SJSA1 (cell line): Measurements from ENCODE around the gene VPS51. TPM values are rescaled to one million over a fixed set of nuclear protein-coding genes. Genes with fewer than 3 reads are reported as not detected.

ENCODE experiments used
- DNase-seq, 2 experiments: peaks; one replicate each; pipeline ENCODE4 v3.0.0-alpha.2; 2015 to 2020; ENCODE audit warnings: low spot score in 2 of 2, low read depth in 1 of 2
- H3K27ac ChIP-seq: fragments of 250-450 bp; sonication (Bioruptor Pico); 2 replicates; pipeline ENCODE4 v1.5.1; 2020; ENCODE audit warnings: mild to moderate bottlenecking, moderate library complexity
- H3K27me3 ChIP-seq: fragments of 250-450 bp; sonication (Bioruptor Pico); replicated peaks from 2 replicates; pipeline ENCODE4 v1.5.1; 2020; ENCODE audit warnings: mild to moderate bottlenecking, moderate library complexity
- H3K36me3 ChIP-seq: fragments of 250-450 bp; sonication (Bioruptor Pico); 2 replicates; pipeline ENCODE4 v1.5.1; 2020; ENCODE audit warnings: mild to moderate bottlenecking
- H3K4me1 ChIP-seq: fragments of 250-450 bp; sonication (Bioruptor Pico); replicated peaks from 2 replicates; pipeline ENCODE4 v1.6.1; 2021; ENCODE audit warnings: mild to moderate bottlenecking
- H3K4me3 ChIP-seq: fragments of 250-450 bp; sonication (Bioruptor Pico); 2 replicates; pipeline ENCODE4 v1.5.1; 2020; ENCODE audit warnings: mild to moderate bottlenecking
- H3K9me3 ChIP-seq: fragments of 250-450 bp; sonication (Bioruptor Pico); replicated peaks from 2 replicates; pipeline ENCODE4 v1.5.1; 2020; ENCODE audit warnings: mild to moderate bottlenecking
- total RNA-seq: library from RNA; depleted of rRNA; stranded (reverse); fragments of >200 nt; shearing (Covaris generic); gene quantifications from 2 replicates; pipeline ENCODE4 v1.2.3, GENCODE V29; 2014; rRNA removed

The VPS51 gene
- total RNA-seq, 1 experiment from 2014 or later, result 387 TPM

DNA sequence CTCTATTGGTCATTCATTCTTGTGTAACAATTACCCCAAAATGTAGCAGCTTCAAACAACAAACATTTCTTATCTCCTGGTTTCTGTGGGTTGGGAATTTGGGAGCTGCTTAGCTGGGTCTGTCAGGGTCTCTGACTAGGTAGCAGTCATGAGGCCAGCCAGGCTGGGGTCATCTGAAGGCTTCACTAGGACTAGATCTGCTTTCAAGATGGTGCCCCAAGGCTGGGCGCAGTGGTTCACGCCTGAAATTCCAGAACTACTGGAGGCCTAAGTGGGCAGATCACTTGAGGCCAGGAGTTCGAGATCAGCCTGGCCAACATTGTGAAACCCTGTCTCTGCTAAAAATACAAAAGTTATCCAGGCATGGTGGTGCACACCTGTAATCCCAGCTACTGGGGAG is 60.9 kb downstream of the VPS51 start:
- H3K4me1 ChIP-seq, result peaks cover 7% of the 10 kb centered on the region
- no peak overlapping the region for H3K4me3 ChIP-seq
- DNase-seq, result no peak
- H3K27me3 ChIP-seq, result 0 out of 2 replicates have a peak, but pooled peaks cover 7% of the 10 kb centered on the region
- H3K27ac ChIP-seq, result no peak overlapping the region
- H3K36me3 ChIP-seq, result no peaks in the 10 kb centered on the region
- no peaks in the 10 kb centered on the region for H3K9me3 ChIP-seq

DNA sequence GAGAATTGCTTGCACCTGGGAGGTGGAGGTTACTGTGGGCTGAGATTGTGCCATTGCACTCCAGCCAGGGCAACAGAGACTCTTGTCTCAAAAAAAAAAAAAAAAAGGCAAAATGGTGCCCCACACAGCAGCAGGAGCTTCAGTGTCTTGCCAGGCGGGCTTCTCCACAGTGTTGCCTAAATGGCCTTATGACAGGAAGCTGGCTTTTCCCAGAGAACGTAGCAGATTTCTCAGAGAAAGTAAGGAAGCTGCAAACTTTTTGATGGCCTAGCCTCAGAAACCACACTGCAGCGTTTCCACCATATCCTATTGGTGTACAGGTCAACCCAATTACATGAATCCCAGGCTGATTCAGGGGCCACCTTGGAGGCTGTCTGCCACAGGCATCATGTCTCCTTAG is 61.3 kb downstream of the VPS51 start:
- 0 out of 2 replicates have a peak, but pooled peaks cover 7% of the 10 kb centered on the region for H3K27me3 ChIP-seq
- no peaks in the 10 kb centered on the region for H3K9me3 ChIP-seq
- no peaks in the 10 kb centered on the region for H3K36me3 ChIP-seq
- H3K27ac ChIP-seq, result no peak overlapping the region
- DNase-seq, result no peak
- peaks cover 7% of the 10 kb centered on the region for H3K4me1 ChIP-seq
- H3K4me3 ChIP-seq, result no peak overlapping the region

DNA sequence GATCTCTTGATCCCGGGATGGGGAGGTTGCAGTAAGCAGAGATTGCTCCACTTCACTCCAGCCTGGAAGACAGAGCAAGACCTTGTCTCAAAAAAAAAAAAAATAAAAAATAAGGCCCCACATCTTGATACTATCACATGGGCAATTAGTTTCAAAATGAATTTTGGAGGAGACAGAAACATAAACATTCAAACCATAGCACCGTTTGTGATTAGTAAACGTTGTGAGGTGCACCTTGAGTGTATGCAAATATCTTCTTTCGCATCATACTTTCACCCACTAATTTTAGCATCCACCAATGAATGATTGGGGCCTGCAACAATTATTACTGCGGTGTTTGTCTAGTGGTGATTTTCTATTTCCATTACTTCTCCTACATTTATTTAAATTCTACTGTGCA is 63.0 kb downstream of the VPS51 start:
- H3K27ac ChIP-seq, result no peak overlapping the region
- H3K4me3 ChIP-seq, result no peak overlapping the region
- DNase-seq, result no peak

DNA sequence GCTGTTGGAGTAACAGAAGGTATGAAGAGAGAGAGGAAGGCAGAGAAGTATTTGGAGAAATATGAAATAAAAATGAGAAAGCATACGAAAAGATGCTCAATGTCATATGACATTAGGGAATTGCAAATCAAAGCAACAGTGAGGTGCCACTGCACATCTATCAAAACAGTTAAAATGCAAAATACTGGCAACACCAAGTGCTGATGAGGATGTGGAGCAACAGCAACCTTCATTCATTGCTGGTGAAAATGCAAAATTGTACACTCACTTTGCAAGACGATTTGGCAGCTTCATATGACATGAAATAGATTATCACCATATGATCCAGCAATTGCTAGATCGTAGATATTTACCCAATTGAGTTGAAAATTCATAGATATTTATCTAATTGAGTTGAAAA is 64.6 kb downstream of the VPS51 start:
- Histone ChIP-seq H3K9me3 (no peaks in the 10 kb centered on the region), H3K27me3 (0 out of 2 replicates have a peak, but pooled peaks cover 7% of the 10 kb centered on the region), H3K4me3 (no peak overlapping the region), H3K36me3 (no peaks in the 10 kb centered on the region), H3K27ac (no peak overlapping the region), H3K4me1 (no peaks in the 10 kb centered on the region)
- no peak for DNase-seq

More for the DNA sequence above, 63.0 kb downstream of the VPS51 start:
- Histone ChIP-seq H3K27me3 (0 out of 2 replicates have a peak, but pooled peaks cover 7% of the 10 kb centered on the region), H3K9me3 (no peaks in the 10 kb centered on the region), H3K36me3 (no peaks in the 10 kb centered on the region), H3K4me1 (no peaks in the 10 kb centered on the region)

Other genes with a start within 250 kb of the VPS51 start
- gene EHD1, start 217.6 kb upstream of the VPS51 start, total RNA-seq, result 75.2 and 85.7 TPM in 2 replicates
- gene ATG2A, start 179.0 kb upstream of the VPS51 start, total RNA-seq, result 22.5 and 23.2 TPM in 2 replicates
- gene PPP2R5B, start 171.5 kb upstream of the VPS51 start, total RNA-seq, result 20.6 and 30.6 TPM in 2 replicates
- gene GPHA2, start 160.3 kb upstream of the VPS51 start, total RNA-seq, result not detected in 2 replicates
- not detected in 2 replicates for gene MAJIN, start 124.1 kb upstream of the VPS51 start, total RNA-seq
- gene BATF2, start 99.2 kb upstream of the VPS51 start, total RNA-seq, result not detected in 2 replicates
- 155 and 222 TPM in 2 replicates for gene ARL2, start 82.1 kb upstream of the VPS51 start, total RNA-seq
- 35.3 and 36.9 TPM in 2 replicates for gene SNX15, start 68.8 kb upstream of the VPS51 start, total RNA-seq
- gene SAC3D1, start 55.0 kb upstream of the VPS51 start, total RNA-seq, result 35.8 and 69.9 TPM in 2 replicates
- gene NAALADL1, start 37.7 kb upstream of the VPS51 start, total RNA-seq, result not detected in 2 replicates
- gene CDCA5, start 12.2 kb upstream of the VPS51 start, total RNA-seq, result 90.2 and 124 TPM in 2 replicates
- 63.7 and 91.9 TPM in 2 replicates for gene ZFPL1, start 12.0 kb upstream of the VPS51 start, total RNA-seq
- 1.5 and 2.4 TPM in 2 replicates for gene TM7SF2, start 15.7 kb downstream of the VPS51 start, total RNA-seq
- gene ZNHIT2, start 21.5 kb downstream of the VPS51 start, total RNA-seq, result 22.8 and 42.1 TPM in 2 replicates
- gene FAU, start 25.9 kb downstream of the VPS51 start, total RNA-seq, result 672 and 1,078 TPM in 2 replicates
- 113 and 138 TPM in 2 replicates for gene MRPL49, start 26.1 kb downstream of the VPS51 start, total RNA-seq
- gene SYVN1, start 38.3 kb downstream of the VPS51 start, total RNA-seq, result 15.6 and 20.2 TPM in 2 replicates
- not detected in 2 replicates for gene SPDYC, start 74.0 kb downstream of the VPS51 start, total RNA-seq
- 120 and 177 TPM in 2 replicates for gene CAPN1, start 85.7 kb downstream of the VPS51 start, total RNA-seq
- gene POLA2, start 165.7 kb downstream of the VPS51 start, total RNA-seq, result 26.8 and 44.2 TPM in 2 replicates
- gene CDC42EP2, start 218.7 kb downstream of the VPS51 start, total RNA-seq, result 10.5 and 16.6 TPM in 2 replicates
- 87.6 and 105 TPM in 2 replicates for gene DPF2, start 237.6 kb downstream of the VPS51 start, total RNA-seq